GM19193 (cell line): ENCODE results near the gene IL4.
A peak's percentile ranks its signal among the peaks of the same experiment; 100 is the strongest.

Source experiments
- POLR2A ChIP-seq: IDR thresholded peaks from 4 replicates; pipeline ENCODE4 v1.6.1; 2011; ENCODE audit not compliant: insufficient read depth, insufficient read length; ENCODE audit errors: extremely low read depth

Gene IL4

DNA sequence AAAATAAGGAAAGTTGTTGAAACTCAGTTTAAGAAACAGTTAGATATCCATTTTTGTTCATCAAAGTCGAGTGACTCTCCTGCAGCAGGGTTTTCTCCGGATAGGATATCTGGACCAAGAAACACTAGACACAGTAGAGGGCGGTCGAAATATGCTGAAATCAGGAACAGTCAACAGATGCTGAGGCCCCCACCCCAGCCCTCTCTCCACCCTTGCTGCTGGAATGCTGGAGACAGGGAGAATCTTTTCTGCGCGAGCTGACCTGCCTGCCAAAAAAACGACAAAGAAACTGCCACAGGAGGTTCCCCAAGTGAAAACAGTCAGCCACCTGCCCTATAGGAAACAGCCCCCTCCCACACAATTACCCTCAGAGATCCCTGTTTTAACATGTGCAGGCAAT, 20.1 kb upstream of the IL4 start:
- no peak for TF ChIP-seq POLR2A

GRCh38 chr5:132655821-132656773, 17.7 kb upstream of the IL4 start:
- no peak for TF ChIP-seq POLR2A

DNA sequence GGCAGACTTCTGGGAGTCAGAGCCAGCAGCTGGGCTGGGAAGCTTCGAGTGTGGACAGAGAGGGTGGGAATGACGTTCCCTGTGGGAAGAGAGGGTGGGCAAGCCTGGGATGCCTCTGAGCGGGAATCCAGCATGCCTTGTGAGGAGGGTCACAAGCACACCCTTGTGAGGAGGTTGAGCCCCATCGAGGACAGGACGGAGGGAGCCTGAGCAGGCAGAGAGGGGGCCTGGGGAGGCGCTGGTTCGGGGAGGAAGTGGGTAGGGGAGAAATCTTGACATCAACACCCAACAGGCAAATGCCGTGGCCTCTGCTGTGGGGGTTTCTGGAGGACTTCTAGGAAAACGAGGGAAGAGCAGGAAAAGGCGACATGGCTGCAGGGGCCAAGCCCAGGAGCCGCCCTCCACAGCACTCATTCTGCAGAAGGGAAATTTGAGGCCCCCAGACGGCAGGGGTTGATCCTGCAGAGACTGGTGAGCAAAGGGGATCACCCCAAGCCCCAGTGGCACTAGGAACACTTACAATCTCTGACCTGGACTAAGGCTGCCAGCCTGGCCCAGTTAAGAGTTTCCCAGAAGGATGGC, 16.9 kb upstream of the IL4 start:
- no peak for TF ChIP-seq POLR2A

DNA sequence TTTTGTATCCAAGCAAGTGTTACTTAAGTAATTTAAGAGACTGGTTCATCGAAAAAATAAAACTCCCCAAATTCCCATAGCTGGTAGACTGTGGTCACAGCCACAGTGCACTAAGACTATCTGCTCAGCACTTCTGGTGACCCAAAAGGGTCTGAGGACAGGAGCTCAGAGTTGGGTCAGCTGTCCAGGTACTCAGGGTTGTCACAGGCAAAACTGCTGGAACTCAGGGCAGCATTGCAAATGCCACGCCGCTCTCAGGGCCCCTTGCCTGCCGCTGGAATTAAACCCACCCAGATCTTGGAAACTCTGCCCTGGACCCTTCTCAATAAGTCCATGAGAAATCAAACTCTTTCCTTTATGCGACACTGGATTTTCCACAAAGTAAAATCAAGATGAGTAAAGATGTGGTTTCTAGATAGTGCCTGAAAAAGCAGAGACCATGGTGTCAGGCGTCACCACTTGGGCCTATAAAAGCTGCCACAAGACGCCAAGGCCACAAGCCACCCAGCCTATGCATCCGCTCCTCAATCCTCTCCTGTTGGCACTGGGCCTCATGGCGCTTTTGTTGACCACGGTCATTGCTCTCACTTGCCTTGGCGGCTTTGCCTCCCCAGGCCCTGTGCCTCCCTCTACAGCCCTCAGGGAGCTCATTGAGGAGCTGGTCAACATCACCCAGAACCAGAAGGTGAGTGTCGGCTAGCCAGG, 16.0 kb upstream of the IL4 start, which contains the start of gene IL13:
Gene IL13 (plus strand): TSS at position 498 of the 705 bp plus-strand sequence. CDS start 14 bp downstream, at position 512.
- no peak for TF ChIP-seq POLR2A

DNA sequence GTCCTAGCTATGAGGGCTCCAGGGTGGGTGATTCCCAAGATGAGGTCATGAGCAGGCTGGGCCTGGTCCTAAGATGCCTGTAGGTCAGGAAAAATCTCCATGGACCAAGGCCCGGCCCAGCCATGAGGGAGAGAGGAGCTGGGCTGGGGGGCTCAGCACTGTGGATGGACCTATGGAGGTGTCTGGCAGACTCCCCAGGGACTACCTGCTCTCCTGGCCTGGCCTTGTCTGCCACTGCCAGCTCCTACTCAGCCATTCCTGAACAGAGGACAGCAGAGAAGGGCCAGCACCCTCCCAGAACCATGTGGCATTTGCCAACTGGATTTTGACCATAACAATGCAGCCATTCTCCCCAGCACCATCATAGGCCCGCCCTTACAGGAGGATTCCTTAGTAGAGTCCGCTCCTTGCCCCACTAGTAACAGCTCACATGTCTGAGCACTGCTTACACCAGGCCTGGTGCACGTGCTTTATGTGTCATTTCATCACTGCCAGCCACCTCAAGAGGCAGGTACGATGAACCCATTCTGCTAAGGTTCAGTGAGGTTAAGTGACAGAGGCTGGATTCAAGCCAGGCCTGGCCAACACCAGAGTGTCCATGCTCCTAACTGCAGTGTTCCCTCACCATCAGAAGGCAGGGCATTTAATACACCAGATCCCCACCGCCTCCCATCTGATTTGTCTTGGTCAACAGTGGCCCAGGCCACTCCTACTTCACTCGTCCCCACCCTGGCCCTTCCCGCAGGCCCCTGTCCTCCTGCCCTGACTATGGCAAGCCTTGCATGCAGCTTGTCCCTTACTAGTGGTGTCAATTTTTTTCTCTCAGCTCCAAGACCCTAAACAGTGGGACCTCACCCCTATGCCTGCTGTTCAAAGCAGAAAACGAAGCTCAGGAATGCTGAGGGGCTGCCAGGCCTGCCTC, 15.1 kb upstream of the IL4 start:
- TF ChIP-seq POLR2A, result no peak

DNA sequence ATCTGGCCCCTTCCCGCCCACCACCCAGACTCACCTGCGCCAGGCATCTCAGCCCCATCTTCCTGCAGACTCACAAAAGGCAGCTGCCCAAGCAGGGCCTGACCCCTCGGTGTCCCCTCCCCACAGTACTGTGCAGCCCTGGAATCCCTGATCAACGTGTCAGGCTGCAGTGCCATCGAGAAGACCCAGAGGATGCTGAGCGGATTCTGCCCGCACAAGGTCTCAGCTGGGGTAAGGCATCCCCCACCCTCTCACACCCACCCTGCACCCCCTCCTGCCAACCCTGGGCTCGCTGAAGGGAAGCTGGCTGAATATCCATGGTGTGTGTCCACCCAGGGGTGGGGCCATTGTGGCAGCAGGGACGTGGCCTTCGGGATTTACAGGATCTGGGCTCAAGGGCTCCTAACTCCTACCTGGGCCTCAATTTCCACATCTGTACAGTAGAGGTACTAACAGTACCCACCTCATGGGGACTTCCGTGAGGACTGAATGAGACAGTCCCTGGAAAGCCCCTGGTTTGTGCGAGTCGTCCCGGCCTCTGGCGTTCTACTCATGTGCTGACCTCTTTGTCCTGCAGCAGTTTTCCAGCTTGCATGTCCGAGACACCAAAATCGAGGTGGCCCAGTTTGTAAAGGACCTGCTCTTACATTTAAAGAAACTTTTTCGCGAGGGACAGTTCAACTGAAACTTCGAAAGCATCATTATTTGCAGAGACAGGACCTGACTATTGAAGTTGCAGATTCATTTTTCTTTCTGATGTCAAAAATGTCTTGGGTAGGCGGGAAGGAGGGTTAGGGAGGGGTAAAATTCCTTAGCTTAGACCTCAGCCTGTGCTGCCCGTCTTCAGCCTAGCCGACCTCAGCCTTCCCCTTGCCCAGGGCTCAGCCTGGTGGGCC, 13.9 kb upstream of the IL4 start:
- peak; percentile 7 for TF ChIP-seq POLR2A

DNA sequence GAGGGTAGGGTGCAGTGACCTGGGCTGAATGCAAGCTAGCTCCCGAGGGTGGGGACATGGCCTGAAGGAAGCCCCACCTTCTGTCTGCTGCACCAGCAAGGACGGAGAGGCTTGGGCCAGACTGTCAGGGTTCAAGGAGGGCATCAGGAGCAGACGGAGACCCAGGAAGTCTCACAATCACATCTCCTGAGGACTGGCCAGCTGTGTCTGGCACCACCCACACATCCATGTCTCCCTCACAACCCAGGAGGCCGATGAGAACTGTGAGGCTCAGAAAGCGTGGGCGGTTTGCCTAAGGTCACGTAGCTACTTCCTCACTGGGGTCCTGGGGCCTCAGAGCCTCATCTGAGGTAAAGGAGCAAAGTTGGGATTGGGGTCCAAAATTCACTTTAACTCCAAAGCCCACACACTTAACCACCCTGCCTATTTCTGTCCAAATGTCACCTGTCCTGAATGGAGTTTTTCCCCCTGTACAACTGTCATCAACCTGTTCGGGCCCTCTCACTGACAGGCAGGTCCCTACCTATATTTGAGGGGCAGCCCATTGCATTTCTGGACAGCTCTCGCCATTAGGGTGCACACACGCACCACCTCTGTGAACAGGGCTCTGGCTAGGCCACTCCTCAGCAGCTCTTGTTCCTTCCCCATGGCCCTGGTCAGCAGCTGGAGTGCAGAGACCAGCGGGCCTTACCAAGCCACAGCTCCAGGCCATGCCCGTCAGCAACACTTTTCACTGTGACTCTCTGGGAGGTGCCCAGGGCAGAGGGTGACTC, 12.4 kb upstream of the IL4 start:
- no peak for TF ChIP-seq POLR2A

DNA sequence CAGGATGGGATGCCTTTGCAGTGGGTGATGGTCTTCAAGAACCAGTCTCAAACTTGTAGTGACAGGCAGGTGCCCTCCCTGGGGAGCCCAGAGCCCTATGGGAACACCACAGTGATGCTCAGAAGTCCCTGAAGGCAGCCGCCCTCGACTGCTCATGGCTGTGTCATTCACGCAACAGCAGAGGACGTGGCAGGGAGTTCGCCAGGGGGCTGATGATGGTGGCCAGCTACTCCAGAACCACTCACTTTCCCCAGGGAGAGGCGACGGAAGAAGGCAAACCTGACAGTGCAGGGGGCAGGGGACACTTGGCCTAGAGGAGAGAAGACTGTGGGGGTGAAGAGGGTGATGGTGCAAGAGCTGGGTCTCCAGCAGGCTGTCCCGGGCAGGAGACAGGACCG, 11.8 kb upstream of the IL4 start:
- no peak for TF ChIP-seq POLR2A

DNA sequence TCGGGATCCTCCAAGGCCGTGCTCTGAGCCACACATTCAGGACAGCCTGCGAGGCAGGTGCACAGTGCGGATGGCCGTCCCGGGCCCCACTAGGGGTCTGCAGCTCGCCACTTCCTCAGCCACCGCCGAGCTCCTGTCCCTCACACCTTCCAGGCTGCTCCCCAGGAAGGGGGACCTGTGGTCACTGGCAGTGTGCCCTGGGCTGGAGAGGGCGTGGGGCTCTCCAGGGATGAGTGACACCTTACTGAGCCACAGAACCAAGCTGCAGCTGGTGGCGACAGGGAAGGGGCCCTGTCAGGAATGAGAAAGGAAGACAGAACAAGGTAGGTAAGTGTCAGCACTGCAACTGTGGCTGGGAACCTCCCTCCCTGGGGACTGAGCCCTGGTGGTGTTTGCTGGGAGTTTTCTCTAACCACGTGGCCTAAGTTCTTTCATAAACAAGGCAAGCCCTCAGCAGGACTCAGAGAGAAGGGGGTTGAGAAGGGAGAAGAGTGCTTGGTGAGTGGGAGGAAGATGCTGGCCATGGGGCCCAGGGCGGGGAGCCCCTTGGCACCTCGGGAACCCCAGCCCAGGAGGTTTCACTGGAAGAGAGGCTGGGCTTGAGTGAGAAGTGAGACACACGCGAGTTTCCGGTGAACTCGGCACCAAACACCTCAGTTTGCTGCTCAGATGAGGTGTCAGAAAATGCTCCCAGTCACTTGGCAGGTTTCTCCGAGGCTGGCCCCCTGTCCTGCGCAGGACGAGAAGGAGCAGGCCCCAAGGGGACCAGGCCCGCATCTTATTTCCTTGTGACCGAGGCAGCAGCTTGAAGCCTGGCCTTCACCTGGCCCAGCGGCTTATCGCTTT, 10.6 kb upstream of the IL4 start:
- TF ChIP-seq POLR2A, result peak; percentile 78

- TF ChIP-seq POLR2A, result peak; percentile 29
Measured at GRCh38 chr5:132663771-132664695, 9.8 kb upstream of the IL4 start.

- no peak for TF ChIP-seq POLR2A
Measured at GRCh38 chr5:132664696-132665209, 9.0 kb upstream of the IL4 start.
